SK-N-MC (cell line): Measurements from ENCODE around the gene COPS7B.

Experiments used
- EZH2 ChIP-seq: fragments of 200-600 bp; sonication (generic); IDR thresholded peaks from one replicate; pipeline ENCODE4 v1.6.1; 2017; ENCODE audit warnings: antibody characterized with exemption
- FOXP2 ChIP-seq: optimal IDR thresholded peaks from 2 replicates; pipeline ENCODE3; 2011; ENCODE audit warnings: mild to moderate bottlenecking, moderate library complexity; ENCODE audit not compliant: insufficient read depth; ENCODE audit errors: extremely low read length, control extremely low read depth
- POLR2AphosphoS5 ChIP-seq: IDR thresholded peaks from 2 replicates; pipeline ENCODE4 v1.6.1; 2012; ENCODE audit warnings: mild to moderate bottlenecking, low read depth, low read length, borderline replicate concordance

DNA sequence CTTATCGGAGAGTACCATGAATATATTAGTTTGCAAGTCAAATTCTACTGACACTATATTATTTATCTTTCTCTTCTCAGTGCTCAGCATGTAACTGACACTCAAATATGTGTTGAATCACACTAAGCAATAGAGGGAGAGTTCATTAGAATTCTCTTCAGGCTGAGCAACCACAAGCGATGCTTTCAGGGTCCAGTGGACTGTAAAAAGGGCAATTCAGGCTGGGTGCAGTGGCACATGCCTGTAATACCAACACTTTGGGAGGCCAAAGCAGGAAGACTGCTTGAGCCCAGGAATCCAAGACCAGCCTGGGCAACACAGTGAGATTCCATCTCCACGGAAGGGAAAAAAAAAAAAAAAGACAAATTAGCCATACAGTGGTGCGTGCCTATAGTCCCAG is 21.5 kb upstream of the COPS7B start:
- TF ChIP-seq POLR2AphosphoS5 (no peak), EZH2 (no peak), FOXP2 (no peak)
